K562 (cell line): Measurements from ENCODE around the gene SFRP5. TPM values are rescaled to one million over a fixed set of nuclear protein-coding genes. Genes with fewer than 3 reads are reported as not detected.
A peak's percentile ranks its signal among the peaks of the same experiment; 100 is the strongest.

Source experiments
- AFF4 ChIP-seq: sonication (generic); formaldehyde crosslinking; IDR thresholded peaks from 2 replicates; pipeline ENCODE4 v1.8.0; 2023; ENCODE audit warnings: mild to moderate bottlenecking, missing genetic modification reagents
- BMI1 ChIP-seq: fragments of 150-350 bp; IDR thresholded peaks from 2 replicates; pipeline ENCODE4 v1.6.1; 2014; ENCODE audit warnings: low read length
- CGGBP1 ChIP-seq: fragments of 250-450 bp; sonication (Bioruptor Pico); IDR thresholded peaks from 2 replicates; pipeline ENCODE4 v1.9.0; 2021; ENCODE audit warnings: mild to moderate bottlenecking
- COPS2 ChIP-seq: fragments of 450-650 bp; conservative IDR thresholded peaks from 2 replicates; pipeline ENCODE4 v1.6.1; 2016; ENCODE audit warnings: mild to moderate bottlenecking, moderate library complexity
- CXXC5 ChIP-seq: fragments of 250-450 bp; sonication (Bioruptor Pico); IDR thresholded peaks from 2 replicates; pipeline ENCODE4 v1.8.0; 2022; ENCODE audit warnings: inconsistent platforms, mild to moderate bottlenecking, moderate library complexity
- FOS ChIP-seq: IDR thresholded peaks from 3 replicates; pipeline ENCODE4 v1.6.1; 2011; ENCODE audit not compliant: insufficient read length; ENCODE audit errors: extremely low read depth
- GTF2E2 ChIP-seq: fragments of 200-800 bp; sonication (Bioruptor generic); IDR thresholded peaks from 2 replicates; pipeline ENCODE4 v1.6.1; 2016; ENCODE audit warnings: missing genetic modification characterization, missing compliant biosample characterization
- GTF2F1 ChIP-seq: IDR thresholded peaks from 2 replicates; pipeline ENCODE4 v1.6.1; 2011; ENCODE audit warnings: low read depth, low read length, improper control_type of control experiment
- KDM5B ChIP-seq: fragments of 200-600 bp; sonication (generic); IDR thresholded peaks from 2 replicates; pipeline ENCODE4 v1.6.1; 2012; ENCODE audit warnings: low read depth, mild to moderate bottlenecking, moderate library complexity, low read length, control low read depth, inconsistent platforms; ENCODE audit not compliant: insufficient replicate concordance
- LEF1 ChIP-seq: fragments of 450-650 bp; IDR thresholded peaks from 2 replicates; pipeline ENCODE4 v1.6.1; 2016; ENCODE audit warnings: mild to moderate bottlenecking
- NCOA6 ChIP-seq: fragments of 450-650 bp; IDR thresholded peaks from 2 replicates; pipeline ENCODE4 v1.6.1; 2017; ENCODE audit warnings: mild to moderate bottlenecking
- NFATC3 ChIP-seq: fragments of 450-650 bp; IDR thresholded peaks from 2 replicates; pipeline ENCODE4 v1.6.1; 2017; ENCODE audit warnings: mild to moderate bottlenecking
- NR0B1 ChIP-seq: fragments of 450-650 bp; IDR thresholded peaks from one replicate; pipeline ENCODE4 v1.6.1; 2018; ENCODE audit warnings: mild to moderate bottlenecking, moderate library complexity; ENCODE audit not compliant: partially characterized antibody
- POLR2AphosphoS2 ChIP-seq: IDR thresholded peaks from 2 replicates; pipeline ENCODE4 v1.6.1; 2012; ENCODE audit warnings: low read length, improper control_type of control experiment
- THRAP3 ChIP-seq: fragments of 450-650 bp; IDR thresholded peaks from 2 replicates; pipeline ENCODE4 v1.6.1; 2016; ENCODE audit warnings: mild to moderate bottlenecking, inconsistent platforms, borderline replicate concordance
- ZNF77 ChIP-seq: fragments of 250-450 bp; sonication (Bioruptor Pico); IDR thresholded peaks from 2 replicates; pipeline ENCODE4 v1.5.0; 2020
- ZSCAN32 ChIP-seq: fragments of 450-650 bp; formaldehyde crosslinking; IDR thresholded peaks from 2 replicates; pipeline ENCODE4 v1.4.0; 2020; ENCODE audit warnings: mild to moderate bottlenecking, moderate library complexity
- polyA plus RNA-seq, 8 experiments: library from polyadenylated mRNA; depleted of rRNA in 4 of 8; stranded (reverse) in 5 of 8; unstranded in 3 of 8; fragments of >200 nt; fragmentation: Nextera tagmentation in 2 of 8; fragmentation: Illumina TruSeq in 1 of 8; extraction: Ambion mirVana in 2 of 8; extraction: Trizol in 1 of 8; gene quantifications; 2 replicates each; pipeline versions ENCODE4 v1.2.1 to v1.2.3, GENCODE V29; 2011 to 2014; ENCODE audit warnings: inconsistent platforms in 1 of 8, missing spikeins in 1 of 8
- total RNA-seq, 7 experiments: library from RNA; depleted of rRNA in 6 of 7; stranded (reverse); fragments of >200 nt in 6 of 7; fragmentation: Illumina TruSeq in 2 of 7; extraction: Trizol in 2 of 7; gene quantifications; 2 replicates each; pipeline versions ENCODE4 v1.2.1 to v1.2.3, GENCODE V29; 2011 to 2021; ENCODE audit warnings: low replicate concordance in 1 of 7

SFRP5 gene
- total and polyA plus RNA-seq, 9 of the 15 experiments (the other 6 are each of a cell fraction or from before 2014, with no cell fraction given): 0.07 to 0.29 (median 0.13) TPM; not detected in 3

- TF ChIP-seq AFF4 (CRISPR knock-in tag): peak; percentile 81
- peak; percentile 76 for TF ChIP-seq CXXC5 (CRISPR knock-in tag)
- TF ChIP-seq KDM5B: peak; percentile 70
- TF ChIP-seq GTF2E2 (tag): no peak
- no peak for TF ChIP-seq NCOA6
- TF ChIP-seq ZSCAN32: no peak
- TF ChIP-seq THRAP3: no peak
- no peak for TF ChIP-seq POLR2AphosphoS2
- no peak for TF ChIP-seq FOS
- TF ChIP-seq NR0B1: no peak
- TF ChIP-seq BMI1: no peak
- no peak for TF ChIP-seq LEF1
- TF ChIP-seq CGGBP1: no peak
- TF ChIP-seq COPS2: no peak
- no peak for TF ChIP-seq GTF2F1
- TF ChIP-seq NFATC3: no peak
- no peak for TF ChIP-seq ZNF77 (CRISPR knock-in tag)
These were observed 34.7 kb downstream of the SFRP5 start, which contains the start of gene ZFYVE27 (continued) for GRCh38 chr10:97736902-97737769.
